Measurements from ENCODE around the gene SMC1B. TPM values are rescaled to one million over a fixed set of nuclear protein-coding genes. Genes with fewer than 3 reads are reported as not detected.

The SMC1B gene
- total and polyA plus RNA-seq, 2 of the 8 experiments (the other 6 are each of a cell fraction or from before 2014, with no cell fraction given): 0.02 TPM; not detected in 1

- WGBS, 2 experiments (ENCODE audit: extremely low coverage in 1 of 2, insufficient coverage in 1 of 2, insufficient read length in 1 of 2, insufficient replicate concordance in 2 of 2, low coverage in 1 of 2, low lambda C conversion rate in 2 of 2, missing lambda C conversion rate in 1 of 2): 86% methylated on average over 23 of the region's 23 CpGs; no CpG with 5 or more reads in 1 of the 2 experiments
- no peak overlapping the region for H4K8ac ChIP-seq (ENCODE audit: extremely low read depth, insufficient read depth, low read length)
These were observed 12.3 kb upstream of the SMC1B start for GRCh38 chr22:45425531-45426265.

More at GRCh38 chr22:45425531-45426265, 12.3 kb upstream of the SMC1B start:
- Histone ChIP-seq H2BK12ac (ENCODE audit: low read depth, low read length) (no peak overlapping the region), H3K23me2 (ENCODE audit: low read depth, low read length) (no peaks in the 10 kb centered on the region), H4K91ac (replicated peaks; ENCODE audit: insufficient read length, low read length) (no peak overlapping the region), H3K23ac (ENCODE audit: insufficient read length) (no peak overlapping the region), H3K36me3 (ENCODE audit: control insufficient read depth in 2 of 4, insufficient read depth in 4 of 4, low read length in 3 of 4) (no peaks in the 10 kb centered on the region; a peak in 1 of 8 replicates), H3K9me3 (ENCODE audit: insufficient read depth in 2 of 2, low read depth in 1 of 2, low read length in 1 of 2) (no peaks in the 10 kb centered on the region), H2BK20ac (ENCODE audit: low read length) (no peak overlapping the region), H3K27me3 (replicated peaks in 1 of 4; ENCODE audit: control insufficient read depth in 3 of 4, extremely low read depth in 1 of 4, insufficient read depth in 3 of 4, low read length in 3 of 4) (no peaks in the 10 kb centered on the region), H2BK120ac (replicated peaks; ENCODE audit: low read depth, low read length) (no peak overlapping the region), H3K9ac (replicated peaks in 1 of 4; ENCODE audit: extremely low read depth in 1 of 4, low read depth in 3 of 4, low read length in 3 of 4) (no peak overlapping the region), H2BK15ac (ENCODE audit: low read length) (no peak overlapping the region), H3K79me2 (ENCODE audit: control insufficient read depth in 1 of 2, insufficient read depth in 2 of 2, low read length in 2 of 2) (no peaks in the 10 kb centered on the region), H3K27ac (ENCODE audit: low read depth, low read length) (no peak overlapping the region), H3K4ac (replicated peaks; ENCODE audit: insufficient read length, low read depth, low read length) (no peak overlapping the region), H3K4me2 (ENCODE audit: insufficient read depth in 1 of 2, low read depth in 2 of 2, low read length in 2 of 2) (no peak overlapping the region), H4K5ac (ENCODE audit: insufficient read length, low read depth, low read length) (no peak overlapping the region), H2AFZ (ENCODE audit: low read length) (no peak overlapping the region), H3K14ac (ENCODE audit: insufficient read length) (no peak overlapping the region), H3K79me1 (ENCODE audit: low read depth, low read length) (no peaks in the 10 kb centered on the region), H3K4me3 (ENCODE audit: extremely low read depth in 1 of 4, insufficient read depth in 2 of 4, low read depth in 3 of 4, low read length in 4 of 4) (no peak overlapping the region), H3K18ac (ENCODE audit: extremely low read depth, low read length) (no peak overlapping the region), H3K4me1 (replicated peaks in 1 of 4; ENCODE audit: control insufficient read depth in 3 of 4, insufficient read depth in 4 of 4, low read length in 3 of 4) (no peaks in the 10 kb centered on the region; a peak in 1 of 7 replicates), H2AK5ac (ENCODE audit: low read depth, low read length) (no peak overlapping the region), H4K20me1 (replicated peaks in 1 of 2; ENCODE audit: control insufficient read depth in 1 of 2, insufficient read depth in 2 of 2, low read length in 2 of 2) (no peaks in the 10 kb centered on the region), H3K56ac (replicated peaks; ENCODE audit: insufficient read length, low read depth, low read length) (no peak overlapping the region), H2BK5ac (ENCODE audit: low read depth, low read length) (no peak overlapping the region)
- ChIA-PET POLR2A (ENCODE audit: partially characterized antibody) (interaction anchor here (0.8 kb wide), 1 partner anchor 12 kb away, joined by 4 read pairs; no protein-coding TSS in a partner anchor), CTCF (ENCODE audit: partially characterized antibody) (interaction anchor here (0.6 to 2.2 kb wide), 4 partner anchors 9 to 141 kb away, joined by 3 to 7 read pairs (median 5); partner anchors contain the start of gene UPK3A)
- FAIRE-seq (no peak), DNase-seq (ENCODE audit: low read depth in 1 of 2, low spot score in 2 of 2) (no peak)
- TF ChIP-seq E2F6 (IDR thresholded peaks at IDR 0.05): no peak
